Right lobe of liver (tissue), 6 donors: ENCODE data around the gene POMC. TPM values are rescaled to one million over a fixed set of nuclear protein-coding genes. Genes with fewer than 3 reads are reported as not detected.

Source experiments
- ATAC-seq, 4 donors: fragments of 200-7000 bp; cut with Tn5 transposase; one replicate each; pipeline ENCODE4 v1.9.1; 2020; ENCODE audit warnings: mild to moderate bottlenecking in 4 of 4, moderate library complexity in 4 of 4
- DNase-seq, 3 donors: peaks; one replicate each; pipeline ENCODE4 v3.0.0-alpha.2; 2020
- H3K27ac ChIP-seq, 3 donors: fragments of 200-600 bp; one replicate each; pipeline ENCODE4 v1.8.0; 2022
- H3K27me3 ChIP-seq, 2 donors: fragments of 200-600 bp; one replicate each; pipeline ENCODE4 v1.8.0; 2022
- H3K36me3 ChIP-seq, 4 donors: fragments of 200-600 bp; sonication (generic) in 1 of 4; one replicate each; pipeline versions ENCODE4 v1.5.1 to v1.8.0; 2017 to 2022; ENCODE audit warnings: control low read depth in 1 of 4
- H3K4me1 ChIP-seq, 4 donors: fragments of 200-600 bp; sonication (generic) in 1 of 4; one replicate each; pipeline versions ENCODE4 v1.5.1 to v1.8.0; 2017 to 2022; ENCODE audit warnings: control low read depth in 1 of 4
- H3K4me3 ChIP-seq, 3 donors: fragments of 200-600 bp; one replicate each; pipeline ENCODE4 v1.8.0; 2022
- H3K9me3 ChIP-seq, 4 donors: fragments of 200-600 bp; sonication (generic) in 1 of 4; one replicate each; pipeline versions ENCODE4 v1.5.1 to v1.8.0; 2017 to 2022; ENCODE audit warnings: control low read depth in 1 of 4
- POLR2A ChIP-seq: fragments of 450-650 bp; IDR thresholded peaks from one replicate; pipeline ENCODE4 v1.6.1; 2017; ENCODE audit warnings: antibody characterized with exemption, mild to moderate bottlenecking
- WGBS: methylation state at CpG from one replicate; pipeline ENCODE4 v1.1.6; 2018; ENCODE audit warnings: low coverage, low lambda C conversion rate; ENCODE audit not compliant: insufficient coverage; ENCODE audit errors: missing lambda C conversion rate; 5-methylcytosine and 5-hydroxymethylcytosine counted together
- intact Hi-C, 2 donors: fragments of 100-400 bp; cut with DNase I; formaldehyde crosslinking; loops; one replicate each; pipeline versions ENCODE4 v1.11.2 to v1.14.1; 2022
- total RNA-seq, 6 experiments: library from RNA; depleted of rRNA in 2 of 6; stranded (reverse); fragments of >200 nt in 2 of 6; fragmentation: NEBNext Ultra II Directional in 3 of 6; extraction: Animal tissue kit (Norgen Biotek cat#: 25700) in 3 of 6; gene quantifications; one replicate each; pipeline versions ENCODE4 v1.1.0 to v1.2.4, GENCODE V29; 2016 to 2023
- TF ChIP-seq, protein P1 (sequence below), 4 donors: fragments of 200-600 bp in 3 of 4; fragments of 450-650 bp in 1 of 4; IDR thresholded peaks; one replicate each; pipeline versions ENCODE4 v1.5.1 to v1.8.0; 2016 to 2022; ENCODE audit warnings: antibody characterized with exemption in 4 of 4, mild to moderate bottlenecking in 2 of 4
- donor health status: DM: no; HTN: yes; CAD: no.
- donor health status: DM: no; HTN: no; CAD: no.
- donor health status: DM: no; HTN: no; CAD: no.
- donor health status: DM: no; HTN: yes; CAD: no.
- donor health status: DM: no; HTN: yes; CAD: no.

POMC gene
- total RNA-seq, 6 experiments from 2014 or later: 0.30 to 1.6 (median 0.57) TPM

DNA sequence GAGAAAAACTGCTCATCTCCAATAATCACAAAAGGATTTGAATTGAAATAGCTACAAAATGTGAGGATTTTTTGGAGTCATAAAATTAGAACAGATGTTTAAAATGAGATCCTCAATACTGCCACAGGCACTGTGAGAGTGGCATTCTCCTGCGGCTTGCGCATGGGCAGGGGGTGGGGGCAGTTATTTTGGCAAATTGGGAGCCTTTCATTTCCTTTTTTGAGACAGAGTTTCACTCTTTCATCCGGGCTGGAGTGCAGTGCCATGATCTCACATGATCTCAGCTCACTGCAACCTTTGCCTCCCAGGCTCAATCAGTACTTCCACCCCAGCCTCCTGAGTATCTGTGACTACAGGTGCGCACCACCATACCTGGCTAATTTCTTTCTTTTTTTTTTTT is 42.4 kb downstream of the POMC start:
- Histone ChIP-seq H3K27me3 (no peaks in the 10 kb centered on the region), H3K36me3 (no peaks in the 10 kb centered on the region), H3K4me1 (no peaks in the 10 kb centered on the region), H3K27ac (no peak overlapping the region), H3K4me3 (no peak overlapping the region), H3K9me3 (no peaks in the 10 kb centered on the region)
- ATAC-seq (no peak), DNase-seq (no peak)
- 46% methylated on average over 4 of the region's 4 CpGs for WGBS
- intact Hi-C loops: loop anchor here in 1 of 2 donors (10.0 kb wide), 1 partner anchor 141 kb away; no protein-coding TSS in a partner anchor
- TF ChIP-seq POLR2A: no peak
- TF ChIP-seq, protein P1, sequence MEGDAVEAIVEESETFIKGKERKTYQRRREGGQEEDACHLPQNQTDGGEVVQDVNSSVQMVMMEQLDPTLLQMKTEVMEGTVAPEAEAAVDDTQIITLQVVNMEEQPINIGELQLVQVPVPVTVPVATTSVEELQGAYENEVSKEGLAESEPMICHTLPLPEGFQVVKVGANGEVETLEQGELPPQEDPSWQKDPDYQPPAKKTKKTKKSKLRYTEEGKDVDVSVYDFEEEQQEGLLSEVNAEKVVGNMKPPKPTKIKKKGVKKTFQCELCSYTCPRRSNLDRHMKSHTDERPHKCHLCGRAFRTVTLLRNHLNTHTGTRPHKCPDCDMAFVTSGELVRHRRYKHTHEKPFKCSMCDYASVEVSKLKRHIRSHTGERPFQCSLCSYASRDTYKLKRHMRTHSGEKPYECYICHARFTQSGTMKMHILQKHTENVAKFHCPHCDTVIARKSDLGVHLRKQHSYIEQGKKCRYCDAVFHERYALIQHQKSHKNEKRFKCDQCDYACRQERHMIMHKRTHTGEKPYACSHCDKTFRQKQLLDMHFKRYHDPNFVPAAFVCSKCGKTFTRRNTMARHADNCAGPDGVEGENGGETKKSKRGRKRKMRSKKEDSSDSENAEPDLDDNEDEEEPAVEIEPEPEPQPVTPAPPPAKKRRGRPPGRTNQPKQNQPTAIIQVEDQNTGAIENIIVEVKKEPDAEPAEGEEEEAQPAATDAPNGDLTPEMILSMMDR (IDR thresholded peaks at IDR 0.05): no peak

- ATAC-seq (no peak), DNase-seq (no peak)
- Histone ChIP-seq H3K4me3 (no peak overlapping the region), H3K4me1 (no peaks in the 10 kb centered on the region), H3K27ac (no peak overlapping the region), H3K36me3 (no peaks in the 10 kb centered on the region), H3K27me3 (no peaks in the 10 kb centered on the region), H3K9me3 (no peaks in the 10 kb centered on the region)
- WGBS: 72% methylated on average over 4 of the region's 7 CpGs
- TF ChIP-seq, protein P1 (IDR thresholded peaks at IDR 0.05): no peak
- no peak for TF ChIP-seq POLR2A
- intact Hi-C loops: loop anchor here in 1 of 2 donors (10.0 kb wide), 1 partner anchor 140 kb away; no protein-coding TSS in a partner anchor
Observed at GRCh38 chr2:25125189-25125588, 43.2 kb downstream of the POMC start.

GRCh38 chr2:25123682-25124081 is 44.7 kb downstream of the POMC start:
- DNase-seq: no peak
- H3K9me3 ChIP-seq: no peaks in the 10 kb centered on the region
- WGBS: 40% methylated on average over 2 of the region's 5 CpGs
- no peaks in the 10 kb centered on the region for H3K36me3 ChIP-seq
- H3K27ac ChIP-seq: no peak overlapping the region
- H3K27me3 ChIP-seq: no peaks in the 10 kb centered on the region
- TF ChIP-seq, protein P1 (IDR thresholded peaks at IDR 0.05): no peak
- TF ChIP-seq POLR2A: no peak
- H3K4me1 ChIP-seq: no peaks in the 10 kb centered on the region
- intact Hi-C loops: loop anchor here in 1 of 2 donors (10.0 kb wide), 1 partner anchor 139 kb away; no protein-coding TSS in a partner anchor
- peak in 1 of 4 donors; percentile 20 for ATAC-seq
- H3K4me3 ChIP-seq: no peak overlapping the region

DNA sequence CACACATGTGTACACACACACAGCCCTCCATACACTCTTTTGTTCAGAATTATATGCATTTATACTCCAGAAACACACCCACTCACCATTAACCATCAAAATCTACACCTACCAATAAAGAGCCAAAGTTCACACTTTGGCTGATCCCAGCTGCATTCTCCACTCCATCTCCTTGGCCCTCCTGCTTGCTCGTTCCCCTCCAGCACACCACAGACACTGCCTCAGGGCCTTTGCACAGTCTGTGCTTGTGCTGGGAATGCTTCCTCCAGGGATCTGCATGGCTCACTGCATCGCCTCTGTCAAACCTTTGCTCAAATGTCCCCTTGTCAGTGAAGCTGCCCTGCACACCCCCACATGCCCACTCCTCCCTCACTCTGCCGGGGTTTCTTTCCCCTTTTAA is 46.0 kb downstream of the POMC start:
- Histone ChIP-seq H3K27ac (no peak overlapping the region), H3K9me3 (no peaks in the 10 kb centered on the region), H3K4me1 (no peaks in the 10 kb centered on the region), H3K4me3 (no peak overlapping the region), H3K36me3 (no peaks in the 10 kb centered on the region), H3K27me3 (no peaks in the 10 kb centered on the region)
- DNase-seq: no peak
- 91% methylated on average over 3 of the region's 3 CpGs for WGBS
- TF ChIP-seq, protein P1 (IDR thresholded peaks at IDR 0.05): no peak
- TF ChIP-seq POLR2A: no peak
- intact Hi-C loops: loop anchor here in 1 of 2 donors (10.0 kb wide), 1 partner anchor 138 kb away; no protein-coding TSS in a partner anchor
- no peak for ATAC-seq

DNA sequence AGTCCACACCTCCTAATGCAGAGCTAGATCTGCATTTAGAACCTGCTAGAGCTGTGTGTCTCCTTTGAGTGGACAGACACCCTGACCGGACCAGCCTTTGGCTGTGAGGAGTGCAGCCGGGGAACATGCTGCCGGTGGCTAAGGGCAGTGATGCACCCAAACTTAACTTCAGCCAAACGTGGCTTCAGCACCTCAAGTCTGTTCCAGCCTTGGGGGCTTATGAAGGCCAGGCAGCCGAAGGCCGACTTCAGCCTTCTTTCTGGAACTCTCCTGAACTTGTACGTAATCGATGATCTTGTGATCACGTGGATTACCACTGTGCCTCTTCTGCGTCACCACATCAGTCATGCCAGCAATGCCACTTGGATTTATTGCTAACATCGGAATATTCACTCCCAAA is 49.1 kb downstream of the POMC start:
- no peaks in the 10 kb centered on the region for H3K4me1 ChIP-seq
- intact Hi-C loops: no loop called here
- TF ChIP-seq POLR2A: no peak
- TF ChIP-seq, protein P1 (IDR thresholded peaks at IDR 0.05): no peak
- H3K36me3 ChIP-seq: no peaks in the 10 kb centered on the region
- H3K27ac ChIP-seq: no peak overlapping the region
- WGBS: 73% methylated on average over 8 of the region's 11 CpGs
- H3K4me3 ChIP-seq: no peak overlapping the region
- ATAC-seq (no peak), DNase-seq (no peak)
- no peaks in the 10 kb centered on the region for H3K9me3 ChIP-seq
- no peaks in the 10 kb centered on the region for H3K27me3 ChIP-seq
